Effector CD4-positive, alpha-beta T cell (primary cell): ENCODE results near the gene BRCA2.

Experiments
- DNase-seq: peaks from one replicate; pipeline ENCODE4 v3.0.0-alpha.2; 2020
- total RNA-seq: gene quantifications from one replicate; lab custom pipeline; 2026; lab: John Stamatoyannopoulos, UW

BRCA2 gene, protein sequence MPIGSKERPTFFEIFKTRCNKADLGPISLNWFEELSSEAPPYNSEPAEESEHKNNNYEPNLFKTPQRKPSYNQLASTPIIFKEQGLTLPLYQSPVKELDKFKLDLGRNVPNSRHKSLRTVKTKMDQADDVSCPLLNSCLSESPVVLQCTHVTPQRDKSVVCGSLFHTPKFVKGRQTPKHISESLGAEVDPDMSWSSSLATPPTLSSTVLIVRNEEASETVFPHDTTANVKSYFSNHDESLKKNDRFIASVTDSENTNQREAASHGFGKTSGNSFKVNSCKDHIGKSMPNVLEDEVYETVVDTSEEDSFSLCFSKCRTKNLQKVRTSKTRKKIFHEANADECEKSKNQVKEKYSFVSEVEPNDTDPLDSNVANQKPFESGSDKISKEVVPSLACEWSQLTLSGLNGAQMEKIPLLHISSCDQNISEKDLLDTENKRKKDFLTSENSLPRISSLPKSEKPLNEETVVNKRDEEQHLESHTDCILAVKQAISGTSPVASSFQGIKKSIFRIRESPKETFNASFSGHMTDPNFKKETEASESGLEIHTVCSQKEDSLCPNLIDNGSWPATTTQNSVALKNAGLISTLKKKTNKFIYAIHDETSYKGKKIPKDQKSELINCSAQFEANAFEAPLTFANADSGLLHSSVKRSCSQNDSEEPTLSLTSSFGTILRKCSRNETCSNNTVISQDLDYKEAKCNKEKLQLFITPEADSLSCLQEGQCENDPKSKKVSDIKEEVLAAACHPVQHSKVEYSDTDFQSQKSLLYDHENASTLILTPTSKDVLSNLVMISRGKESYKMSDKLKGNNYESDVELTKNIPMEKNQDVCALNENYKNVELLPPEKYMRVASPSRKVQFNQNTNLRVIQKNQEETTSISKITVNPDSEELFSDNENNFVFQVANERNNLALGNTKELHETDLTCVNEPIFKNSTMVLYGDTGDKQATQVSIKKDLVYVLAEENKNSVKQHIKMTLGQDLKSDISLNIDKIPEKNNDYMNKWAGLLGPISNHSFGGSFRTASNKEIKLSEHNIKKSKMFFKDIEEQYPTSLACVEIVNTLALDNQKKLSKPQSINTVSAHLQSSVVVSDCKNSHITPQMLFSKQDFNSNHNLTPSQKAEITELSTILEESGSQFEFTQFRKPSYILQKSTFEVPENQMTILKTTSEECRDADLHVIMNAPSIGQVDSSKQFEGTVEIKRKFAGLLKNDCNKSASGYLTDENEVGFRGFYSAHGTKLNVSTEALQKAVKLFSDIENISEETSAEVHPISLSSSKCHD (N-terminal part only)
- 18.2 reads per million, percentile 45 among the genes with 10 or more reads in this experiment for total RNA-seq

DNA sequence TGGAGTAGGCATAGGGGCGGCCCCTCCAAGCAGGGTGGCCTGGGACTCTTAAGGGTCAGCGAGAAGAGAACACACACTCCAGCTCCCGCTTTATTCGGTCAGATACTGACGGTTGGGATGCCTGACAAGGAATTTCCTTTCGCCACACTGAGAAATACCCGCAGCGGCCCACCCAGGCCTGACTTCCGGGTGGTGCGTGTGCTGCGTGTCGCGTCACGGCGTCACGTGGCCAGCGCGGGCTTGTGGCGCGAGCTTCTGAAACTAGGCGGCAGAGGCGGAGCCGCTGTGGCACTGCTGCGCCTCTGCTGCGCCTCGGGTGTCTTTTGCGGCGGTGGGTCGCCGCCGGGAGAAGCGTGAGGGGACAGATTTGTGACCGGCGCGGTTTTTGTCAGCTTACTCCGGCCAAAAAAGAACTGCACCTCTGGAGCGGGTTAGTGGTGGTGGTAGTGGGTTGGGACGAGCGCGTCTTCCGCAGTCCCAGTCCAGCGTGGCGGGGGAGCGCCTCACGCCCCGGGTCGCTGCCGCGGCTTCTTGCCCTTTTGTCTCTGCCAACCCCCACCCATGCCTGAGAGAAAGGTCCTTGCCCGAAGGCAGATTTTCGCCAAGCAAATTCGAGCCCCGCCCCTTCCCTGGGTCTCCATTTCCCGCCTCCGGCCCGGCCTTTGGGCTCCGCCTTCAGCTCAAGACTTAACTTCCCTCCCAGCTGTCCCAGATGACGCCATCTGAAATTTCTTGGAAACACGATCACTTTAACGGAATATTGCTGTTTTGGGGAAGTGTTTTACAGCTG is at the start of gene BRCA2, which contains the start of gene ZAR1L:
TSS of gene BRCA2 (plus strand) at position 271 of the 790 bp plus-strand sequence. CDS start 953 bp downstream, outside the sequence.
TSS of gene ZAR1L (minus strand) at position 126 of the 790 bp plus-strand sequence. CDS start 3,438 bp downstream, outside the sequence.
- peak; percentile 85 for DNase-seq

DNA sequence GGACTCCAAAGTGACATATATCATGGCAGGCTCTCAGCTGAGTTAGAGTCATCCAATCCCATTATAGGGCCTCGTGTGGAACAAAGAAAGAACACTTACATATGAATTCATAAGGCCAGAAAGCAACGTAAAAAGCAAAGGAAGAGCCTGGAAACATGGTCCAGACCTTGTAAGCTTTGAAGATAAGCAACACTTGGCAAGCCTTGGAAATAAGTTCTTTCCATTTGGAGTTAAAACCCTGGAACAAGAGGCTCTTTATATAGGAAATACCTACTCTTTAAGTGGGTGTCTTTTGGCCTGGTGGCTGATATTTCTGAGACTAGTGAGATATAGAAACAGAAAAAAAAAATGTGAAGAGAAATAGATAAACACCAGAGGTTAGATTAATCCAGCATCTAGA is 49.6 kb upstream of the BRCA2 start:
- no peak for DNase-seq

DNA sequence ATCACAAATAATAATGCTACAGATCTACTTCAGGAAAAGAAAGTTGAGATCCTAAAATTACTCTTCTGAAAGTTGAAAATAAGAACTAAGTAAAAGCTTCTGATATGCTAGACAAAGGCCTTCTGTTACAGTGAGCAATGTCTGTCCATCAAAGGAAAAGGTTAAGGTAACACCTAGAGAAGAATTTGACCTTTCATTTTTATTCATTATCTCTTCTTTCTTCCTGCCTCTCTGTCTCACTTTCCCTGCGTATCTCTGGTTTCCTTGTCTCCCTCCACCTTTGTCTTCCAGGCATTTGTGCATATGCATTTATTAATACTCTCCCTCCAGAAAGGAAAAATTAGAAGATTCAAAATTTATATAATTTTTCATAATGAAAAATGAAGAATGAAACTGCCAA is 49.2 kb upstream of the BRCA2 start:
- no peak for DNase-seq

DNA sequence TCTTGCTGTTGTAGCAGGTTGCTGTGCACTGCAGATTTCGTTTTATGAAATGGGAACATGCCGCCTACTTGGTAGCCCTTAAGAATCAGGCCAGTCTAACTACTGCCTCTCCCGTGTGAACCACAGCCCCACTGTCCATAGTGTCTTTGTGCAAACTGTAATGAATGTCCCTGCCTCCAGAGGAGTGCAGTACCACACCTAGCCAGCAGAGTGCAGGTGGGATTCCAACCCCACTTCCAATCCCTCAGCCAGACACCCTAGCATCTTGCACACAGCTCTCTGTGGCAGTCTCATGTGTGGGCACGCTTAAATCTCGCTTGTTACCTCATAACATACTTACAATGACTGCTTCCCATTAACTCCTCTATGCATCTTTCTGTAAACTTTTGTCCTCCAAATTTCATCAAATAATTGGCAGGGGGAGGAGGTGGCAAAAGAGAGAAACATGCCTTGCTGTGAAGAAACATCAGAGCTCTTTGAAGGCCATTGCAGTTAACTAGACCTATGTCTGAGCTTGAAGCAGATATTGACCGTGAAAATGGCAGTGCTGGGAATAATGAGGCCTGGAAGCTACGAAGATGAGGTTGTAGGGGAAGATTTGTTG is 47.4 kb upstream of the BRCA2 start:
- peak; percentile 39 for DNase-seq

DNA sequence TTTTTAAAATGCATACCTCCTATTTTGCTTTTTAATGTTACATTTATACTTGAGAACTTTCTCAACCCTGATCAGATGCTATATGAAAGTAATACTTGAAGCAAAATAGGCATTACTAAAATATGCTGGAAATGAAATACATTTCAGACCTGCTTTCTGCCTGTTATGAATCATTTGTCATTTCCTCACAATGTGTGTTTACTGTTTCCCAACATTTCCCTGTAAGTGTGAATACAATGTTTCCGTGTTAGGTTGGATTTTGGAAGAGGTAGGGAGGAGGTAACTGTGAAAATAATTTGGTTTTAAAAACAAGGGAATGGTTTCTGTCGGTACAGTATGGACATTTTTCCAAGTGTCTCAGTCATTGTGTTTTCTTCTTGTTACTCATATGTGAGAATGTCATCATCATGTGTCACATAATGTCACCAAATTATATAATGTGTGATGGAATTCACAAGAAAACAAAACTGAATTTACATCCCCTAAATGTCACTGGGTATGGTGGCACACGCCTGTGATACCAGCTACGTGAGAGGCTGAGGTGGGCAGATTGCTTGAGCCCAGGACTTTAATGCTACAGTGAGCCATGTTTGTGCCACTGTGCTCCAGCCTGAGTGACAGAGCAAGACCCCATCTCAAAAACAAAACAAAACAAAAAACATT is 43.2 kb upstream of the BRCA2 start:
- no peak for DNase-seq

DNA sequence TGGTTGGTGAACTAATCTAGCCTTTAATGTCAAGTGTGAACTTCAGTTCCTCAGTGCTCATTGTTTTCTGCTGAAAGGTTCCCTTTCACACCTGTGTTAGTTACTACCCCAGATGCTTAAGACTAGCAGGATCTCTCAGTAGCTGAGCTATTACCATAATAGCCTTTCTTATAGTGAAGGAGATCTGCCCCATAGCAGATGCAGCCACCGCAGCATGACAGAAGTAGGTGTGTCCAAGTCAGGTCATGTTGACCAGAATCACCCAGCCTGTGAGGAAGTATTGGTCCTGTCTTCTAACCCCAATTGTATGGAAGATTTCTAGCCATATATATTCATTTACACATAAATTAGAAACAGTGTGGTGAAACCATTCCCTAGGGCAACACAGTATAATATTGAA is 37.5 kb upstream of the BRCA2 start:
- DNase-seq = no peak

DNA sequence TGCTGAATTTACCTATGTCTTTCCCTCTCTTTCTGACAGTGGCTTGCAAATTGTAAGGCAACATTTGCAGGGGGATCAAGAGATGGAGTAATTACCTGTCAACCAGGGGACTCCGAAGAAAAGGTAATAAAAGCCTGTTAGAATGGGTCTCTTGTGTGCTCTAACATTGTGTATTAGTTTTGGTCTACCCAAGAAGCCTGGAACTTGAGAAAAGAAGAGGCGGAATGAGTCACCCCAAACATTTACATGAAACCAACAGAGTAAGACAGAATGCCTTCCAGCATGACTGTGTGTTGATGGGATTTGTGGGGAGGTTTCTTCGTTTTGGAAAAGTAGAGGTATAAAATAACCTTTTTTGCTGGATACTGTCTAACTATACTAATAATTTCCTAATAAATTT is 36.9 kb upstream of the BRCA2 start:
- DNase-seq = no peak

DNA sequence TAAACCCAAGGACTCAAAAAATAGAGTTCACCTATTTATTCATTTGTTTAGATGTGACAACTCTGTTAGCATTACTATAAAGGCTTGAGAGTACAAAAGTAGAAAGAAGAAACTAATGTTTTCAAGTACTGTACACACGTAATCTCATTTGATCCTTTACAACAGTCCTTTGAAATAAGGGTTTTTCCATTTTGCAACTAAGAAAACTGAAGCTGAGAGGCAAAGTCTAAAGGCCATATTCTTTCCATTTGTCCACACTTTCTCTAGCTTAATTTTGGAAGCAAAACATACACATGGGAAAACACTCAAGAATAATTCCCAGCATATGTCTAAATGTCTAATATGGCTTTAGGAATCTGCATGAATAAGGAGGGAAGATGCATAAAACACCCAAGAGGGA is 34.2 kb upstream of the BRCA2 start:
- DNase-seq = no peak

DNA sequence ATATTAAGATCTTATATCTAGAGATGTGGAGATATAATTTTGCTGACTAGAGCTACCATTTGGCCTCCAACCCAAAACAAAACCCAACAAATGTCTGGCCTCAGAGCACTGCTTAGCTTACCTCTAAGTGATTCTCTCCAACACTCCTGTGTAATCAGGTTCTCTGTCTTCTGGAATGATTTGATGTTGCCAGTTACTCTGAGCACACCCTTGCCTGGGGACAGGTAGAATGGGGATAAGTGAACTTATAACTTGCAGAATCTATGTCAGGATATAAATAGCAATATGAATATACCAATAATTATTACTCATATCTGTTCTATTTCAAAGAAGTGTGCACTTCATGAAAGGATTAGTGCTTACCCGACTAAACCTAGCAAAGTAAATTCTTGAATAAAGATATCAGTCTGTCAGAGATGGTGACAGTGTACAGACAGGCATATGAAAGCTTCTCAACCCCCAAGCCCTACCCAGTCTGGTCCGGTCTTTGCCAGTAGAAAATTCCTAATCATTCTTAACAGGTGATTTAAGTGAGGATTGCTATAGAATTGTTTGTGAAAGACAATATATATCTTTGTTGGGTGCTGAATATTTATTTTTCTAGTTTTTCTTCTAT is 33.1 kb upstream of the BRCA2 start:
- DNase-seq = no peak

DNA sequence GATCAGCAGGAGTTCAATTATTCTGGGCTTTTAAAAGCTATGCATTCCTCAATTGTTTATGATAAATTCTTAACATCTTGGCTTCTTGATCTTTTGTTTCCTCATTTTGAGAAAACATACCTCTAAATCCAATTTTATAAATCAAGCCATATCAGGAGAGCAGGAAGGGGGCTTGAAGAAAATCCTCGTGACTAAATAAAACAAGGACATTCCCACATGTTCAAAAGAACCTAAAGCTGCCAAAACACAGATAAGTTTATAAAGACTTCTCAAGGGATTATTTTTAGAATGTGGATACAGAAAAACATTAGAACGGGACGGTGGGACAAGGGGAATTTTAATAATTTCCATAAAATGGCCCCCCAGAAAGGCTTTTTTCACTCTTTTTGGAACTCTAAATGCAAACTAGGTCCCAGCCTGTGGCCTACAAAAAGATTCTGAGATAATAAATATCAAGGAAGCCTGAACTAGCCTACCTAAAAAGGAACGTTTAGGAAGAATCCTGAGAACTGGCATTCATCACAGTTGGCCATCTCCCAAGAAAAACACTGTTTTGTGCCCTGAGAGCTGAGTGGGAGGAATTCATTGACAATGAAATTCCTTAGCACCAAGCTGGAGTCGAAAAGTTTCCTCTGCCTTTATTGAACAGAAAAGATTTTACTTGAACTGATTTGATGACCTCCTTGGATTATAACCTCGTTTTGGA is 30.2 kb upstream of the BRCA2 start:
- no peak for DNase-seq

DNA sequence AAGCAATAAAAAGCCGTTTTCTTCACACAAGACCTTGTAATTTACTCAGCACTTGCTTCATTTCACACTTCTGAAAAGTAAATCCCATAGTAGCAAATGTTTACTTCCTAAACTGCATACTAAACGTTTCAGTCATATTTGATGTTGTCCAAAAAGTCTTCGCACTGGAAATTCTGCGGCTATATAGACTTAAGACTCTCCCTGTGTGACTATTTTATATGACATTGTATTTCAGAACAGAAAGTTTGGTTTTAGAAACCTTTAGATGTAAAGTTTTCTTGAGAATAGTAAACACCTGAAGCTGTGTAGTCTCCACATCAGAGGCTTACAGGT is 29.7 kb upstream of the BRCA2 start:
- DNase-seq = no peak

DNA sequence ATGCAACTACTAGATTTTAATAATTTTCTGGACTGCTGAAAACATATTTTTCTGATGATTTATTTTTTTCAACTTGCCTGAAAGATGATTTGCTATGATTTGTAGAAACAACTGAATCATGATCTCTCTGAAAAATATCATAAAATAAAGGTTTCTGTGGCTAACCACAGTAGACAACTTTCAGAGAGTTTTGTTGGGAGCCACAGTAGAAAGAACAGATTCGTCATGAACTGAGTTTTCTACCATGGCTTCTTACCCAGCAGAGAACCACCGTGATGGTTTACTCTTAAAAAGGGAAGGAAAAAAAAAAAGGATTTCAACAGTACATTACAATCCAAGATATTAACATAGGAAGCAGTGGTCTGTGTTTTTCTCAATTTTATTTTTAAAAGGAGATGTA is 18.1 kb upstream of the BRCA2 start:
- DNase-seq = no peak

DNA sequence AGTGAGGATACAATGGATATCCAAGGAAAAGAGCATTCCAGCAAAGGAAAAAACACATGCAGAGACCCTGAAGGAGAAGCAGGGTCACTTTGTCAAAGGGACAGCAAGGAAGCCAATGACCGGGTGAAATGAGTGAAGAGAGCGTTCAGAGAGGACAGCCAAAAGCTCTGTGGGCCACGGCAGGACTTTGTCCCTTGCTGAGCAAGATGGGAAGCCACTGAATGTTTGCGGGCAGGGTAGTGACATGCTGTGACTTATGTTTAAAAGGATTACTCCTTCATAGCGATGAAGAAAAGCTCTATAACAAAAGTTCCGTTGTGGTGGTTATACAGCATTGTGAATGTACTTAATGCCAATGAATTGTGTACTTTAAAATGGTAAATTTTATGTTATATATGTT is 16.6 kb upstream of the BRCA2 start:
- no peak for DNase-seq

DNA sequence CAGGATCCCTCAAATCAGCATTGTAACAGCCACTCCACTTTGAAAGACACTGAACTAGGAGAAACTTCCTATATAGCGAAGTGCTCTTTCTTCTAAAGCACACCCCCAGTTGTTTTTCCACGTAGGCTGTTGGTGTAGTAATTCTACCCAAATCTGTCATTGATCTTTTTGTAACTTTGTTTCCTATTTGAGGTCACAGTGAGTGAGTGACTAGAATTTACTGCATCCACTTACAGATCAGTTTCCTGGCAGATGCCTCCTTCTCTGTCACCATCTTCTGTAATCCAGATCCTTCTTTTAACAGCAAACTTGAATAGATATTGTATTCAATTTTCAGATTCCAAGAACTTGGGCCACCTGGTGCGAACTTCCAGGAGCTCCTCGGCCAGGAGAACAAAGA is 15.4 kb upstream of the BRCA2 start:
- no peak for DNase-seq

DNA sequence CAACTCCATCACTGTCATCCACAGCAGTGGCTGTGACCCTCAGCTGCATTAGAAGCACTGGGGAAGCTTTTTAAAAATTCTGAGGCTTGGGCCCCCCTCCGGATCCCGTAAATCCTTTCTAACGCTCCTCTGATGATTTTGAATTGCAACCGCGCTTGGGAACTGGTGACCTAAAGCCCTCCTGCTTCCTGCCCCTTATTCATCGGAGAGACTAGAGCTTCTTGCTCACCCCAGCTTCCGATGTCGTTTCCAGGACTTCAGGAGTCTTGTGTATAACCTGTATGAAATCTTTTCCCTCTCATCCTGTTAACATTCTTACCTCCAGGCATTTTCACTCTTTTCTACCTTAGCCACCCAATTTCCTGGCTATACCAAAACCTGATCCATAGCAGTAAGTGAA is 14.9 kb upstream of the BRCA2 start:
- DNase-seq = no peak

DNA sequence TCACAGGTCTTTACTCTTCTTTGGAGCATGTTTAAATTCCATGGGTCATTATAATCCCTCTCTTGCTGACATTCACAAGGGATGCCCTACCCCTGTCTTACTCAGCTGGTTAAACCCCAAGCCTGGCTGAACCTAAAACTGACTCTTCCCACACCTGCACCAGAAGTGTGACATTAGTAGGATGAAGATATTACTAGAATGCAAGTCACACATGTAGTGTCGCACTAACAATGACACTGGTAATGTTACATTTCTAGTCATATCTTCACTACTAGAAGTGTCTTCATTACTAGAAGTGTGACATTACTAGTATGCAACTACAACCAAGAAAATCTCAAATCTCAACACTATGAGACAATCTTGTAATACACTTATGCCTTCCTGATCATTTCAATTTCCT is 14.4 kb upstream of the BRCA2 start:
- no peak for DNase-seq

DNA sequence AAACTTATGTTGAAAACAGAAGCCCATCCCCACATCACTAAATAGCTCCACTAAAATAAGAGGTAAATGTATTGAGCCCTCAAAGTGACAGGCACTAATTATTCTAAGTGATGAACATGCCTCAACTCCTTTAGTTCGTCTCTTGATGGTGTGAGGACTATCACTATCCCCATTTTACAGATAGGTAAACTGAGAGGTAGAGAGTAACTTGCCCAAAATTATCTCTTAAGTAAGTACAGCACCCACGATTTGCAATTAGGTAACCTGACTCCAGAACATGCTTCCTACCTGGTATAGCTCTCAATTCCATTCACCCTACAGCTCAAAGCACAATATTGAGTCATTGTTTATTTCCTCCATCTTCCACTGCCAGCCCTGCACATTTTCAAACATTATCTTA is 12.8 kb upstream of the BRCA2 start:
- DNase-seq = no peak

DNA sequence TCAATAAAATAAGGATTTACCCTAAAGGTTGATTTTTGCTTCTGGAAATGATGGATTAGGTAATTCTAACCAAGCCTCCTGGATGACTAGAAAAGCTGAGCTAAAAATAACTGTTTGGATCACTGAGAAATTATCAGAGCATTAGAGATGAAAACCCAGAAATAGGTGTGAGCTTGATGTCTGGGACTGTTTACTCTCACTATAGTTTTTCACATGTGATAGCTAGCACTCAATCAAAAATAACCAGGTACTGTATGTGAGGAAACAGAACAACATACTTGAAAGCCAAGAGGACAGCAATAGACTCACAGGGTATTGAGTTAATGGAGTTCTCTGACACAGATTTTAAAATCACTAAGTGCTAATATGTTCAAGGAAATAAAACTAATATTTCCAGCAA is 9.7 kb upstream of the BRCA2 start:
- no peak for DNase-seq

DNA sequence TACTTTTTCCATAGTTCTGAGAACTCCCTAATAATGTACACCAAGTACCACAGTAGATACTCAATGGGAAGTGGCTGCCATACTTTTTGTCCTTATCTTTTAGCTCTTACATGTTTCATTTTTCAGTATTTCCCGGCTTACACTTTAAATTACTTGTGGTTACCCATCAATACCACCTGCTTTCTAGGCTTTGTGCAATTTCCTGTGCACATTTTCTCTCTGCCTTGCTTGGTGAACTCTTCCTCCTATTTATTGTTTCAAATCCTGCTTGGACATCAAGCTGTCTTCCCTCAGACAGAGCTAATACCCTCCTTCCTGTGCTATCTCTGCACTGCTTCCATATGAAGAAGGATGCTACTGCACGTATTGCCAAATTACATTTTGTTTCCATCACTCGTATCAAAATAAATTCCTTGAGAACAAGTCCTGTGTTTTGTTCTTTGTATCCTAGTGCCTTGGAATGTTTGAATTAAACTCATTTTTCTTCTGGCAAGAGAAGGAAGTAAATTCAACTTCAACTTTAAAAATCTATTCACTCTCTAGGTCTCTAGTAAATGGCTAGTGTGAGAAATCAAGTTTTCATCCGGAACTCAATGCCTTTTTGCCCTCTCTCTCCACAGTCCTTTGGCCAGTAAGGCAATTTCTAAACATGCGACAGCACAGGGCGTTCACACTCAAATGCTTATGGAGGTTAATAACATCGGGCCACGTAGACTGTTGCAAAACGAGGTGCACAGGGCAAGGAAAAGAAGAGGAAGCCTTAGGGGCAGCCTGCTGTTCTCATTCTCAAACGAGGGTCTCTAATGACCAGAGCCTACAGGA is 5.8 kb upstream of the BRCA2 start:
- DNase-seq = no peak
